Myocyte (in vitro differentiated cells): ENCODE measurements around the gene RASGEF1C. TPM values are rescaled to one million over a fixed set of nuclear protein-coding genes. Genes with fewer than 3 reads are reported as not detected.

ENCODE experiments used
- DNase-seq: peaks from one replicate; pipeline ENCODE4 v3.0.0-alpha.2; 2012; ENCODE audit warnings: low read depth
- total RNA-seq: library from RNA; depleted of rRNA; stranded (reverse); fragments of >200 nt; gene quantifications from 2 replicates; pipeline ENCODE4 v1.2.3, GENCODE V29; 2014

The RASGEF1C gene
- total RNA-seq, 1 donor from 2014 or later, result not detected

GRCh38 chr5:180059326-180059725, 149.7 kb downstream of the RASGEF1C start:
- no peak for DNase-seq

GRCh38 chr5:180056153-180056552, 152.9 kb downstream of the RASGEF1C start:
- no peak for DNase-seq

- DNase-seq, result no peak
Observed at GRCh38 chr5:180054226-180054625, 154.8 kb downstream of the RASGEF1C start.

- DNase-seq, result no peak
Observed at GRCh38 chr5:180053061-180053602, 155.9 kb downstream of the RASGEF1C start.

GRCh38 chr5:180052211-180052818, 156.7 kb downstream of the RASGEF1C start:
- no peak for DNase-seq

Other genes starting within 250 kb of the RASGEF1C start
- gene RNF130, start 137.5 kb downstream of the RASGEF1C start, total RNA-seq, result 32.4 and 36.8 TPM in 2 replicates
- 20.4 and 20.5 TPM in 2 replicates for gene MAPK9, start 82.9 kb upstream of the RASGEF1C start, total RNA-seq
- gene GFPT2, start 144.1 kb upstream of the RASGEF1C start, total RNA-seq, result 11.2 and 13.8 TPM in 2 replicates